Globus pallidus (tissue), 1 donor: Measurements from ENCODE around the gene SVIL.
"Not testable (repeated sequence)": the region's sequence is repeated elsewhere in the genome, so short reads cannot be mapped to it uniquely, and the experiment has no call there.

ENCODE experiments used
- DNase-seq: peaks from one replicate; pipeline ENCODE4 v3.0.0-alpha.2; 2015; ENCODE audit warnings: low spot score

SVIL gene

GRCh38 chr10:29622382-29622922 is 12.3 kb downstream of the SVIL start:
- no peak for DNase-seq

- no peak for DNase-seq
Measured at GRCh38 chr10:29621161-29621560, 13.6 kb downstream of the SVIL start.

- no peak for DNase-seq
Measured at GRCh38 chr10:29620112-29620690, 14.6 kb downstream of the SVIL start.

GRCh38 chr10:29619241-29619669 is 15.5 kb downstream of the SVIL start:
- no peak for DNase-seq

- no peak for DNase-seq
Measured at GRCh38 chr10:29618341-29619171, 16.2 kb downstream of the SVIL start.

GRCh38 chr10:29617880-29618340 is 16.9 kb downstream of the SVIL start:
- DNase-seq = no peak

GRCh38 chr10:29616542-29616941 is 18.2 kb downstream of the SVIL start:
- DNase-seq = no peak

GRCh38 chr10:29615195-29615594 is 19.6 kb downstream of the SVIL start:
- DNase-seq = no peak

- DNase-seq = not testable (repeated sequence)
Measured at GRCh38 chr10:29614289-29614688, 20.5 kb downstream of the SVIL start.

GRCh38 chr10:29613791-29614190 is 21.0 kb downstream of the SVIL start:
- DNase-seq = no peak

- no peak for DNase-seq
Measured at GRCh38 chr10:29613196-29613595, 21.6 kb downstream of the SVIL start.

- DNase-seq = no peak
Measured at GRCh38 chr10:29612657-29613056, 22.1 kb downstream of the SVIL start.

GRCh38 chr10:29611781-29612381 is 22.9 kb downstream of the SVIL start:
- no peak for DNase-seq

- DNase-seq = no peak
Measured at GRCh38 chr10:29610876-29611647, 23.7 kb downstream of the SVIL start.

- not testable (repeated sequence) for DNase-seq
Measured at GRCh38 chr10:29610331-29610730, 24.4 kb downstream of the SVIL start.

- DNase-seq = no peak
Measured at GRCh38 chr10:29609696-29610095, 25.1 kb downstream of the SVIL start.

GRCh38 chr10:29608476-29609301 is 26.1 kb downstream of the SVIL start:
- no peak for DNase-seq

GRCh38 chr10:29608062-29608461 is 26.7 kb downstream of the SVIL start:
- DNase-seq = no peak

- DNase-seq = no peak
Measured at GRCh38 chr10:29607576-29607975, 27.2 kb downstream of the SVIL start.

- DNase-seq = not testable (repeated sequence)
Measured at GRCh38 chr10:29606693-29607092, 28.1 kb downstream of the SVIL start.

- DNase-seq = no peak
Measured at GRCh38 chr10:29604291-29604825, 30.4 kb downstream of the SVIL start.
